Measurements from ENCODE around the gene IFI27L1. TPM values are rescaled to one million over a fixed set of nuclear protein-coding genes. Genes with fewer than 3 reads are reported as not detected.

Gene IFI27L1
- total and polyA plus RNA-seq, 2 donors (not counting 3 experiments of a cell fraction or from before 2014, with no cell fraction given) = 31.1 to 38.1 TPM

DNA sequence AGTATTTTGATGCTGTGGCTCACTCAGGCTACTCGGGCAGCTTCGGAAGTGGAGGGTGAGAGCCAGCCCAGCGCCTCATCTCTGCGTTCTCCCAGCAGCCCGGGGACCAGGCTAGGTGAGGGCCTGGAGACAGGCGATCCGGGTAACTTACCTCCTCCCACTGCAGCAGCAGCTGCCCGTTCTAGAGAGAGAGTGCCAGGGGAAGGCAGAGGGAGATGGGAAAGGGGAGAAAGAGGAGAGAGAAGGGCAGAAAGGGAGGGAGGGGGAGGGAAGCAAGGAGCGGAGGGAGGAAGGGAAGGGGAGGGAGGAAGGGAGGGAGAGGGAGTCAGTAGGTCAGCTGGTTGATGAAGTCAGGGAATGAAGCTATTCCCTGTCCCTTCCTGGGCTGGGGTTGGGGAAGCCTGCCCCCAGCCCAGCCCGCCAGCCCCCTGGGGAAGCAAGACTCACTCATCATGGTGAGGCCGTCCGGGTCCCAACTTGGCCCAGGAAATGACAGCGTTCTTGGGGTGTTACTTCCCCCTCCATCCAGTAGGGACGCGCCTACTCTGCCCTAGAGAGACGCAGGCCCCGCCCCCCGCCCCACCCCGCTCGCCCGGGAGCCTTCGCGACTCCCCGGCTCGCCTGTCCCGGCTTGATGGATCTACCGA, 48.1 kb downstream of the IFI27L1 start, which contains the start of gene IFI27L2:
Gene IFI27L2, minus strand, starts transcription at position 494 of the 647 bp plus-strand sequence. Its CDS starts 40 bp downstream, at position 454.
- DNase-seq (ENCODE audit: low read depth, low spot score) = peak; percentile 59
- peak within 1 kb of the TSS; percentile 24 for H3K9ac ChIP-seq (replicated peaks; ENCODE audit: extremely low read depth, insufficient read depth, low read length)
- TF ChIP-seq, protein P1, sequence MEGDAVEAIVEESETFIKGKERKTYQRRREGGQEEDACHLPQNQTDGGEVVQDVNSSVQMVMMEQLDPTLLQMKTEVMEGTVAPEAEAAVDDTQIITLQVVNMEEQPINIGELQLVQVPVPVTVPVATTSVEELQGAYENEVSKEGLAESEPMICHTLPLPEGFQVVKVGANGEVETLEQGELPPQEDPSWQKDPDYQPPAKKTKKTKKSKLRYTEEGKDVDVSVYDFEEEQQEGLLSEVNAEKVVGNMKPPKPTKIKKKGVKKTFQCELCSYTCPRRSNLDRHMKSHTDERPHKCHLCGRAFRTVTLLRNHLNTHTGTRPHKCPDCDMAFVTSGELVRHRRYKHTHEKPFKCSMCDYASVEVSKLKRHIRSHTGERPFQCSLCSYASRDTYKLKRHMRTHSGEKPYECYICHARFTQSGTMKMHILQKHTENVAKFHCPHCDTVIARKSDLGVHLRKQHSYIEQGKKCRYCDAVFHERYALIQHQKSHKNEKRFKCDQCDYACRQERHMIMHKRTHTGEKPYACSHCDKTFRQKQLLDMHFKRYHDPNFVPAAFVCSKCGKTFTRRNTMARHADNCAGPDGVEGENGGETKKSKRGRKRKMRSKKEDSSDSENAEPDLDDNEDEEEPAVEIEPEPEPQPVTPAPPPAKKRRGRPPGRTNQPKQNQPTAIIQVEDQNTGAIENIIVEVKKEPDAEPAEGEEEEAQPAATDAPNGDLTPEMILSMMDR (IDR thresholded peaks at IDR 0.05; ENCODE audit: extremely low read depth in 1 of 2, insufficient read depth in 1 of 2, low read depth in 1 of 2, low read length in 2 of 2) = peak in 1 of 2 donors; percentile 20
- TF ChIP-seq, protein P2, sequence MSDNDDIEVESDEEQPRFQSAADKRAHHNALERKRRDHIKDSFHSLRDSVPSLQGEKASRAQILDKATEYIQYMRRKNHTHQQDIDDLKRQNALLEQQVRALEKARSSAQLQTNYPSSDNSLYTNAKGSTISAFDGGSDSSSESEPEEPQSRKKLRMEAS (IDR thresholded peaks at IDR 0.05; ENCODE audit: insufficient read depth, insufficient read length) = no peak
- no peak within 1 kb of the TSS for H3K27ac ChIP-seq (ENCODE audit: insufficient read depth, low read depth, low read length)
- no TSS peak for BruUV-seq (replicated peaks)
- dilution Hi-C loops (cut with MboI; ENCODE audit: extremely low pct_ligation_motif_present, low sequenced_read_pairs) = no loop called here
- H3K9me3 ChIP-seq (replicated peaks; ENCODE audit: control insufficient read depth, insufficient read depth, low read length) = no peaks in the 10 kb centered on the region
- FAIRE-seq = peak; percentile 55
- no peaks in the 10 kb centered on the region for H4K20me1 ChIP-seq (replicated peaks; ENCODE audit: control insufficient read depth, extremely low read depth, insufficient read depth, low read length)
- peak within 1 kb of the TSS; percentile 91 for H3K4me2 ChIP-seq (ENCODE audit: insufficient read depth, low read length)
- H3K36me3 ChIP-seq (ENCODE audit: control insufficient read depth in 2 of 2, extremely low read depth in 1 of 2, insufficient read depth in 2 of 2, low read length in 2 of 2) = no peaks in the 10 kb centered on the region
- H3K4me1 ChIP-seq (ENCODE audit: control insufficient read depth, extremely low read depth, insufficient read depth, low read length) = peaks cover 9% of the 10 kb centered on the region
- no peaks in the 10 kb centered on the region for H3K9me1 ChIP-seq (replicated peaks; ENCODE audit: control insufficient read depth, extremely low read depth, insufficient read depth, low read length)
- ChIA-PET POLR2A (interaction anchor here (0.6 to 1.4 kb wide), 5 partner anchors 12 to 48 kb away, joined by 3 to 4 read pairs (median 3); partner anchors contain the start of genes DDX24, IFI27 and IFI27L1), CTCF (interaction anchor here (0.7 to 5.2 kb wide), 13 partner anchors 7 to 420 kb away, joined by 3 to 67 read pairs (median 6); partner anchors contain the start of genes DDX24, IFI27 and IFI27L1)
- peaks cover 0 to 5% of the 10 kb centered on the region in 2 experiments for H3K27me3 ChIP-seq (ENCODE audit: control insufficient read depth in 2 of 2, insufficient read depth in 2 of 2, low read length in 2 of 2)
- H3K79me2 ChIP-seq (ENCODE audit: control insufficient read depth, insufficient read depth, low read length) = no peaks in the 10 kb centered on the region
- peak within 1 kb of the TSS; percentile 93 for H2AFZ ChIP-seq (ENCODE audit: low read depth, low read length)
- H3K4me3 ChIP-seq (replicated peaks in 1 of 3; ENCODE audit: insufficient read depth in 1 of 3, low read depth in 1 of 3, low read length in 3 of 3) = peak within 1 kb of the TSS; percentile 27 to 67 (median 45)
- intact Hi-C loops (cut with micrococcal nuclease) = no loop called here

Measured in endothelial cell of umbilical vein (primary cell).